Measurements from ENCODE around the gene PPFIBP1.

Gene PPFIBP1

GRCh38 chr12:27530157-27530922, 6.3 kb downstream of the PPFIBP1 start:
- Histone ChIP-seq H3K4me3 (ENCODE audit: low read depth, low read length) (no peak overlapping the region), H3K79me2 (peaks cover 3% of the 10 kb centered on the region), H3K4me2 (ENCODE audit: low read length) (no peak overlapping the region), H3K27ac (no peak overlapping the region), H3K9ac (no peak overlapping the region), H3K36me3 (ENCODE audit: control insufficient read depth, insufficient read depth, low read length) (no peaks in the 10 kb centered on the region), H3K4me1 (peaks cover 4% of the 10 kb centered on the region), H3K27me3 (ENCODE audit: control insufficient read depth, insufficient read depth, low read length) (no peaks in the 10 kb centered on the region), H3K9me3 (ENCODE audit: control insufficient read depth, low read length) (no peaks in the 10 kb centered on the region), H2AFZ (no peak overlapping the region)
- TF ChIP-seq CTCF (IDR thresholded peaks at IDR 0.05), result no peak

- Histone ChIP-seq H3K9ac (no peak overlapping the region), H2AFZ (no peak overlapping the region), H3K4me1 (peaks cover 4% of the 10 kb centered on the region), H3K27ac (no peak overlapping the region), H3K27me3 (ENCODE audit: control insufficient read depth, insufficient read depth, low read length) (no peaks in the 10 kb centered on the region), H3K4me2 (ENCODE audit: low read length) (no peak overlapping the region), H3K4me3 (ENCODE audit: low read depth, low read length) (no peak overlapping the region), H3K9me3 (ENCODE audit: control insufficient read depth, low read length) (no peaks in the 10 kb centered on the region), H3K79me2 (peaks cover 16% of the 10 kb centered on the region), H3K36me3 (ENCODE audit: control insufficient read depth, insufficient read depth, low read length) (no peaks in the 10 kb centered on the region)
- TF ChIP-seq CTCF (IDR thresholded peaks at IDR 0.05), result no peak
Measured at GRCh38 chr12:27531896-27532295, 7.9 kb downstream of the PPFIBP1 start.

GRCh38 chr12:27534060-27534764, 10.2 kb downstream of the PPFIBP1 start:
- Histone ChIP-seq H3K4me3 (ENCODE audit: low read depth, low read length) (no peak overlapping the region), H3K4me1 (peaks cover 9% of the 10 kb centered on the region), H3K4me2 (ENCODE audit: low read length) (no peak overlapping the region), H3K9me3 (ENCODE audit: control insufficient read depth, low read length) (no peaks in the 10 kb centered on the region), H3K79me2 (peaks cover 16% of the 10 kb centered on the region), H2AFZ (no peak overlapping the region), H3K9ac (no peak overlapping the region), H3K27ac (no peak overlapping the region), H3K36me3 (ENCODE audit: control insufficient read depth, insufficient read depth, low read length) (no peaks in the 10 kb centered on the region), H3K27me3 (ENCODE audit: control insufficient read depth, insufficient read depth, low read length) (no peaks in the 10 kb centered on the region)
- no peak for TF ChIP-seq CTCF (IDR thresholded peaks at IDR 0.05)

- H3K9me3 ChIP-seq (ENCODE audit: control insufficient read depth, low read length), result no peaks in the 10 kb centered on the region
- H2AFZ ChIP-seq, result no peak overlapping the region
- TF ChIP-seq CTCF (IDR thresholded peaks at IDR 0.05), result no peak
- peaks cover 16% of the 10 kb centered on the region for H3K79me2 ChIP-seq
- peaks cover 9% of the 10 kb centered on the region for H3K4me1 ChIP-seq
- no peak overlapping the region for H3K4me3 ChIP-seq (ENCODE audit: low read depth, low read length)
- no peaks in the 10 kb centered on the region for H3K27me3 ChIP-seq (ENCODE audit: control insufficient read depth, insufficient read depth, low read length)
- H3K27ac ChIP-seq, result no peak overlapping the region
- H3K4me2 ChIP-seq (ENCODE audit: low read length), result no peak overlapping the region
- H3K9ac ChIP-seq, result no peak overlapping the region
- H3K36me3 ChIP-seq (ENCODE audit: control insufficient read depth, insufficient read depth, low read length), result no peaks in the 10 kb centered on the region
Measured at GRCh38 chr12:27534765-27535161, 10.8 kb downstream of the PPFIBP1 start.
